Measurements from ENCODE around the gene SYK. TPM values are rescaled to one million over a fixed set of nuclear protein-coding genes. Genes with fewer than 3 reads are reported as not detected.
"Not testable (repeated sequence)": the region's sequence is repeated elsewhere in the genome, so short reads cannot be mapped to it uniquely, and the experiment has no call there.

SYK gene
- total RNA-seq, 1 experiment from 2014 or later, result 0.02 TPM

- DNase-seq (ENCODE audit: extremely low read depth, low read depth), result not testable (repeated sequence)
Measured at GRCh38 chr9:90821236-90821635, 19.6 kb downstream of the SYK start.

DNA sequence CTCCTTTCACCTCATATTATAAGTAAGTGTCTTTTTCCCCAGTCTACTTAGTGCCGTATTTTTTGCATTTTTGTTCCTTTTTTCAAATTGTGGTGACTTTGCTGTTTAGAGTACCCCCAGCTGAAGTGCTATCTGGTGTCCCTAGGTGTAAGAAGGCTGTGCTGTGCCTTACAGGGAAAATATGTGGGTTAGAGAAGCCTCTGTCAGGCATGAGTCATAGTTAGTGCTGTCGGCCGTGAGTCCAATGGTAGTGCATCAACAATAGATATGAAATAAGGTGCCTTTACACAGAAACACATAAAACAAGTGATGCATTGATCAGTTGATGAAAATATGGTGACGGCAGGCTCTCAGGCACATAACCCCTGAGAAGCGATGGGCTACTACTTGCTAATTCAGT lies 20.1 kb downstream of the SYK start:
- DNase-seq (ENCODE audit: extremely low read depth, low read depth), result no peak

- no peak for DNase-seq (ENCODE audit: extremely low read depth, low read depth)
Measured at GRCh38 chr9:90822866-90823265, 21.2 kb downstream of the SYK start.

- DNase-seq (ENCODE audit: extremely low read depth, low read depth), result no peak
Measured at GRCh38 chr9:90825586-90825985, 24.0 kb downstream of the SYK start.

GRCh38 chr9:90826326-90827020 lies 24.9 kb downstream of the SYK start:
- DNase-seq (ENCODE audit: extremely low read depth, low read depth), result no peak

DNA sequence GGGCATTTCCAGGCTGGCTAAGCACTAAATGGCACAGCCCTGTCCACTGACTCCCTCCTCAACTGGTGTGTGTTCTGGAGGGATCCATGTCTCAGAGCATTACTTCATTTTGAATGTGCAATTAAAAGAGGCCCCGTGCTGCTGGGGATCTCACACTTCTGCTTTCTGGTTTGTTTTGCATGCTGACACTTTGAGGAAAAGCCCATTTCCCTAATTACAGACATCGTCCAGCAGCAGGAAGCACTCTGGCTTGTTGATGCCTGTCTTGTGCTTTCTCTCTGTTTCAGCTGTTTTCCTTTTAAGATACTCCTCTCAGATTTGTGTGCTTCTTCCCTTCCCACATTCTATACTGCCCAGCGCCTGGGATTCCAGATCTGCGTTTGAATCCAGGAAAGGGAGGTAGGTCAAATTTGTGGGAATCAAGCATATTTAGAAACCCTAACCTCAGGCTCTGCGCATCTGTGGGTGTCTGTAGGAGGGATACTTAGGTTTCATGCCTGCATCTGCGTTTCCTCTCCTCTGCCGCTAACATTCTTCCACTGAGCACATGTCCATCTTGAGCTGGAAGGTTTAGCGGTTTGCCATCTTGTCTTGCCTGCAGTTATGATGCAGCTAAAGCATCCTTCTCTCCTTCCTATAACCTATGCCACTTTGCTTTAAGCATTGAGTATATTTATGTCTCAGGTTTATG lies 25.7 kb downstream of the SYK start:
- DNase-seq (ENCODE audit: extremely low read depth, low read depth), result no peak

- no peak for DNase-seq (ENCODE audit: extremely low read depth, low read depth)
Measured at GRCh38 chr9:90830051-90830450, 28.4 kb downstream of the SYK start.

GRCh38 chr9:90830977-90831376 lies 29.4 kb downstream of the SYK start:
- DNase-seq (ENCODE audit: extremely low read depth, low read depth), result no peak

DNA sequence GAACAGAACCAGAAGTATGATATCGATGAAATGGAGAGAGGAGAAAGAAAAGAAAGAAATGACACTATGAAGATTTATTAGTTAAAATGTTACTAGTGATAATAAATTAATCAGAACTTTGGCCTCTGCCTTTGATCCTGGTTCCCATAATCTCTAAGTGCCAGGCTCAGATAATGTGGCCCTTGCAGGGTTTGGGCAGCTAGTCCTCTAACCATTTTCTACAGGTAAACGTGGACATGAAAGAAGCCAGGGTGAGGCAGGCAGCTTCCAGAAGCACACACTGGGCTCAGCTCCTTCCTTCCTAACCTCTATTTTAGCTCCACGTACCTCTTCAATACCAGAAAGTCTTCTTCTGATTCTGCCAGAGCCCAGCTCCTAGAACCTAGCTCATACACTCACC lies 30.6 kb downstream of the SYK start:
- no peak for DNase-seq (ENCODE audit: extremely low read depth, low read depth)

DNA sequence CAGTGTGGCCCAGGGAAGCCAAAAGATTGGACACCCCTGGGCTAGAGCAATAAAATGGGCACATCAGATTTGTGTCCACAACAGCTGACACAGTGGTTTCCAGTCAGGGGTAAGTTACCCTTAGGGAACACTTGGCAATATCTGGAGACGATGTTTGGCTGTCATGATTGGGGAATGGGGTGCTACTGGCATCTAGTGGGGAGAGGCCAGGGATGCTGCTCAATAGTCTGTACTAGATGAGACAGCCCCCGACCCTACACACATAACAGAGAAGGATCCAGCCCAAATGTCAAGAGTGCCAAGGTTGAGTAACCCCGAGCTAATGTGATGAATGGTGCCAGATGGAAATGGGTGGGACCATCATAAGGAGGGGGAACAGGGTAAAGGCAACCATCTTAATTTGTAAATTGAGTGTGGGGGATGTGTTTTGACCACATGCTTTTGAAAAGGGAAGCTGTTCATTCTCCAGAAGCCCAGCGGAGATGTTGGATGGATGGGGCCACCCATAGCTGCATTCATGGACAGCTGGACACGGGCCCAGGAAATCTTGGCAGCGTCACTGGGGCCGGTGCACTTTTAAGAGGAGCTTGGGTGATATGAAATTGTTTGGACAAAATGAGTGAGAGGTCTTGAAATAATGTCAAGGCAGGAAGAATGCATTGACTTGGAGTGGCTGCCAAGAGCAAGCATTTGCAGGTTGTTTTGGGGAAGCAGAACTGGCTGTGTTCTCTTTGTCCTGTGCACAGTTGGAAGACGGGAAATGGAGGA lies 33.4 kb downstream of the SYK start:
- DNase-seq (ENCODE audit: extremely low read depth, low read depth), result no peak

GRCh38 chr9:90836411-90837080 lies 34.9 kb downstream of the SYK start:
- DNase-seq (ENCODE audit: extremely low read depth, low read depth), result no peak

DNA sequence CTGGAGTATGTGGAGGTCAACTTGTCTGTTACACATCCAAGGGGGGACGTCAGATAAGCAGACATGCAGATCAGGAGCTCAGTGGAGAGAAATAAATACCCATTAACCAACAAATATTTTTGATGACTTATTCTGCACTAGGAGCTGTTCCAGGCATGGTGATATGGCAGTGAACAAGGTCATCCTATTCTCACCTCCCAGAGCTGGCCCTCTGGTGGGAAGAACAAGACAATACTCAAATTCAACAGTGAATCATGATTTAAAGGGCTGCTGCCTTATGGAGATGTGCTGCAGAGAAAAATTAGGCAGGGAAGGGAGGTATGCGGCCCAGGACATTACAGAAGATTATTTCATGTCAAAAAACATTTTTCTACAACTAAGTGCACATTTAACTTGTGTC lies 36.5 kb downstream of the SYK start:
- DNase-seq (ENCODE audit: extremely low read depth, low read depth), result no peak

GRCh38 chr9:90838581-90839154 lies 37.0 kb downstream of the SYK start:
- no peak for DNase-seq (ENCODE audit: extremely low read depth, low read depth)

DNA sequence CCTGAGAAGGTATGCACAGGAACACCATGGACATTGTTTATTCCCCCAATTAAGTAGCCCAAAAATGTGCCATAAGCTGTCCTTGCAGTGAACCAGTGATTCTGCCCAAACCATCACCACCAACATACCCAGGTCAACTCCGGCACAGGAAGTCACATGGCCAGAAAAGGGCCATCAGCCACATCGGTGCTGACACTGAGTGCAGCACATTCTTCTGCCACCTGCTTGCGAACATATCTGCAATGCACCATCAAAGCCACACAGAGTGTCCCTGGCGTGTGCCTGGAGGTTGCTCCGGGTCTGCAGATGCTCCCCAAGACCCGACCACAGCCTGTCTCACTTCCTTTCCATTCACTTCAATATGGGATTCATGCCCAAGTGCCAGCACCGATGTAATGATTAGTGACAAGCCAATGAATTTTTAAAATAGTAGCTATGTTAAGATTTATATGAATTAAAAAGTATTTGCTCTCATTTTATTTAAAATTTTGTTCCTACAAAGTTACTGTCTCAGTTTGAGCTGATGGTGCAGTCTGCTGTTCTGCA lies 37.6 kb downstream of the SYK start:
- DNase-seq (ENCODE audit: extremely low read depth, low read depth), result no peak

GRCh38 chr9:90840696-90841095 lies 39.1 kb downstream of the SYK start:
- DNase-seq (ENCODE audit: extremely low read depth, low read depth), result no peak

DNA sequence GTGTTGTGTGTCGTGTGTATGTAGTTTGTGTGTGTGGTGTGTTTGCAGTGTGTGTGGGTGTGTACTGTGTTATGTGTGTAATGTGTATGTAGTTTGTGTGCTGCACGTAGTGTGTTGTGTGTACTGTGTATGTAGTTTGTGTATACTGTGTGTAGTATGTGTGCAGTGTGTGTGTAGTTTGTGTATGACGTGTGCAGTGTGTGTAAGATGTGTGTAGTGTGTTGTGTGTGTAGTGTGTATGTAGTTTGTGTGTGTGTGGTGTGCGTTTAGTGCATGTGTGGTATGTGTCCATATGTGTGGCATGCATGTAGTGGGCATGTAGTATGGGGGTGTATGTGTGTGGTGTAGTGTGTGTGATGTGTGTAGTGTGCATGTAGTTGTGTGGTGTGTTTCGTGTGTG lies 39.6 kb downstream of the SYK start:
- DNase-seq (ENCODE audit: extremely low read depth, low read depth), result no peak

GRCh38 chr9:90841615-90842014 lies 40.0 kb downstream of the SYK start:
- DNase-seq (ENCODE audit: extremely low read depth, low read depth), result no peak

DNA sequence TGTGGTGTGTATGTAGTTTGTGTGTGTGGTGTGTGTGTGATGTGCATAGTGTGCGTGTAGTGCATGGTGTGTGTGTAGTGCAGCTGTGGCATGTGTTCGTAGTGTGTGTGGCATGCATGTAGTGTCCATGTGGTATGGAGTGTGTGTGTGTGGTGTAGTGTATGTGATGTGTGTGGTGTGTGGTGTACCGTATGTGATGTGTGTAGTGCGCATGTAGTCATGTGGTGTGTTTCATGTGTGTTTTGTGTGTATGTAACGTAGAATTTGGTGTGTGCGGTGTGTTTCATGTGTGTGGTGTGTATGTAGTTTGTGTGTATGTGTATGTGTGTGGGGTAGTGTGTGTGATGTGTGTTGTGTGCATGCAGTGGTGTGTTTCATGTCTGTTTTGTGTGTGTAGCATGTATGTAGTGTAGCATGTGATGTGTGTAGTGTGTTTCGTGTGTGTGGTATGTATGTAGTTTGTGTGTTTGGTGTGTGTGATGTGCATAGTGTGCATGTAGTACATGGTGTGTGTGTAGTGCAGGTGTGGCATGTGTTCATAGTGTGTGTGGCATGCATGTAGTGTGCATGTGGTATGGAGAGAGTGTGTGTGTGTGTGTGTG lies 40.7 kb downstream of the SYK start:
- no peak for DNase-seq (ENCODE audit: extremely low read depth, low read depth)

DNA sequence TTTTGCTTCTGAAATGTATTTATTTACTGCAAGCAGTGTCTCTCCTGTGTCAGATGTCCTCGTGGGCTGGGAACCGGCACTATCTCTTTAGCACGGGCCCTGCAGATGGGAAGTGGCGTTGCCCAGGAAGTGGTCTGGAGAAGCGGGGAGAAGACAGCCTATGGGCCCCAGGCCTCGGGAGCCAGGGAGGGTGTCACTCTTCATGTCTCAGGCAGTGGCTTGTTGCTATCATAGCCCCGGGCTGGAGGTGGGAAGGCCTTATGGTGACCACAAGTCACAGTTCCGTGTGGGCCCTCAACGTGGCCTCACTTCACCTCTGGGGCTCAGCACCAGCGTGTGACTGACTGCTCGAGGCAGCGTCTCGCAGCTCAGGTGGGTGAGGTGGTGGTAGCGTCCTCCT lies 41.4 kb downstream of the SYK start:
- no peak for DNase-seq (ENCODE audit: extremely low read depth, low read depth)

DNA sequence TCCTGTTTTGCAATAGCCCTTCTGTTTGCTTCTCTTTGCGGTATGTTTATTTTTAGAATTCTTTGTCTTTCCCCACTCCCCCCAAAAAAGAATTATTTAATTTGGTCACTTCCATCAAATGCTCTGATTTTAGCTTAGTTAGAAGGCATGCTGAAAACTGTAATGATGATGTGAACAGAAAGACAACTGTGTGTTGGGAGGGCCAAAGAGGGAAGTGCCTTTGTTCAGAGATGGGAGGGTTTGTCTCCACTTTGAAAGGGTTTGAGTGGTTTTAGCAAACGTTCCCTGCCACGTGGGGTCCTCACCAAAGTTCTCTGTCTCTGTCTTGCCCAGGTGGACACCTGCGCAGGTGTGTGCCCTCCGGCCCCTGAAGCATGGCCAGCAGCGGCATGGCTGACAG lies 41.9 kb downstream of the SYK start:
- no peak for DNase-seq (ENCODE audit: extremely low read depth, low read depth)

Measured in NCI-H460 (cell line).